NCI-H524 (cell line): ENCODE results near the gene PRKCH.
A peak's percentile ranks its signal among the peaks of the same experiment; 100 is the strongest.

ENCODE experiments used
- DNase-seq, 2 experiments: peaks; one replicate each; lab custom pipeline; 2025; lab: John Stamatoyannopoulos, UW

PRKCH gene

DNA sequence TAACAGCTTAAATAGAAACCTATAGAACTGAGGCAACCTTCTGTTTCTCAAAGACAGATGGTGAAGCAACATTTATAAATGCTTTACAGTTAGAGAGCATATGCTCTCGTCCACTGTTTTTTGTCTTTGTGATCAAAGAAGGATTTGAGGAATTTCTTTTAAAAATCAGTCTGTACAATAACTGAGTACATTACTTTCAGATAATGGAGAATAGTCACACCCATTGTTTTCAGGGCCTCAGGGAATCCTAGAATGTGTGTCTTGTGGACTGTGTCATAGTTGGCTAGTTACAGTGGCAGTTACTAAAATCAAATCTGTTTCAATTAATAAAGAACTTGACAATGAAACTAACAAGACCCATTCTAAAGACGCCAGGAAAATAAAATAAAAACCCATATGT lies 107.9 kb downstream of the PRKCH start:
- peak in 1 of 2 experiments; percentile 75 for DNase-seq

DNA sequence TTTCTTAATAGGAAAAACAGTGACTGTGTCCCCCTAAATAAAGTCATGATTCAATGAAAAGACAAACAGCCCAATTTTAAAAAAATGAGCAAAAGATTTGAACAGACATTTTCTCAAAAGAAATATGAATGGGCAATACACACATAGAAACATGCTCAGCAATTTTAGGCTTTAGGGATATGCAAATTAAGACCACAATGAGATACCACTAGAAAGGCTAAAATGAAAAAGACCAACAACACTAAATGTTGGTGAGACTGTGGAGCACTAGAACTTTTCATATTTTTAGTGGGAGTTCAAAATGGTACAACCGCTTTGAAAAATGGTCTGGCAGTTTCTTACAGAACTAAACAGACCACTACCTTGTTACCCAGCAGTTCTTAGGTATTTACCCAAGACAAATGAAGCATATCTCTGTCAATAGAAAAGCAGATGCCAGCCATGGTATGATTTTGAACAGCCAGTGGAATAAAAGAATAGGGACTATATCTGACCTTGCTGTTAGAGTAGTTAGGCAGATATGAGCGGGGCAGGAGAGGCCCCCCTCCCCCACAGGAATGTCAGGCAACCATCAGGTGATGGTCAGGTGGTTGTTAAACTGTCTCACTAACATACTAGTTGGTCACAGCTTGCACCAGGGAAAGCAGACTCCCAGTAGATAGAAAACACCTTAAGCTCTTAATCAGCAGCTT lies 108.8 kb downstream of the PRKCH start:
- DNase-seq = no peak

DNA sequence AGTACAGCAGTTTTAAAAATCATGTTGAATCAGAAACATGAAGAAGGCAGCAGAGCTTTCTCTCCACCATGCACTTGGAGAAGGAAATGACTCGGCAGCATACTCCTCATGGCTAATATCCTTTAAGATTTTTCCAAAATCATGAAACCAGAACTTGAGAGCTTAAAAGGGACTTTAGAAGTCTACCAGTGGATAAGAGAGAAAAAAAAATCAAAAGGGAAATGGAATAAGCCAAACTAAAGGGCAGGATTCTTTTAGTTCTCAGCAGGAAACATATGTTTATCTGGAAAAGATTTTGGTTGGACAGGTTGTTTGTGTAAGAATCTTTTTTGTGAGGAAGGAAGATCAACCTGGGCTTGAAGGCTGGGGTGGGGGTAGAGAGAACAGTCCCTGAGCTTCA lies 111.8 kb downstream of the PRKCH start:
- no peak for DNase-seq

DNA sequence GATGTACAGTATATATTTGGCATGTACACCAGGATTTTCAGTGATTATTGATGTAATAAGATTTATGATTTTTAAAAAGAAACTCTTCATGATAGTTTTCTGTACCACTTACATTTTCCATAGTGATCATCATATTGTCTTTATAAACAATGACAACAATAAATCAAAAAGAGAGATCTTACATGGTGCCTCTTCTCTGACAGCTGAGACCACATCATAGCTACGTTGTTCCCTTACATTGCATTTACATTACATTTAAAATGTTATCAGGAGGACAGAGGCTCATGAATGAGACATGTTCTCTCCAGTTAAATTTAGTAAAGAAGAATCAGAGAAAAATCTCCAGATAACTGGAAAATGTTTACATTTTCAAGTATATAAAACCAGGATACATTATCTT lies 112.4 kb downstream of the PRKCH start:
- no peak for DNase-seq

DNA sequence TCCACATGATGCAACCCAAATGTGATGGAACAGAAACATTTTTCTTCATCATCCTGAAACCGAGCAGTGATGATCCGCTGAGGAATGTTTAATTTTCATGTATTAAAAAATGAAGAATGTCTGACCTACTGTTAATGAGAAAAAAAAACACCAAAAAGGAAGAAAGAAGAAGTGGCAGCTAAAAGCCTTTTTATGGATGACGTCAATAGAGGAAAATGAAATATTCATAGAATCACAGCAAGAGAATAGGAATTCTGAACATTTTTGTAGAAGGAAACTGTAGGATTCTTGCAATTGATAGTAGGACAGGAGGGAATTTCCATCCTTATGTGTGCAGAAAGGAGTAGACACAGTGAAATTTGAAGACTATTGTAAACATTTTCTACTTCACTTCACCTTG lies 112.9 kb downstream of the PRKCH start:
- no peak for DNase-seq

DNA sequence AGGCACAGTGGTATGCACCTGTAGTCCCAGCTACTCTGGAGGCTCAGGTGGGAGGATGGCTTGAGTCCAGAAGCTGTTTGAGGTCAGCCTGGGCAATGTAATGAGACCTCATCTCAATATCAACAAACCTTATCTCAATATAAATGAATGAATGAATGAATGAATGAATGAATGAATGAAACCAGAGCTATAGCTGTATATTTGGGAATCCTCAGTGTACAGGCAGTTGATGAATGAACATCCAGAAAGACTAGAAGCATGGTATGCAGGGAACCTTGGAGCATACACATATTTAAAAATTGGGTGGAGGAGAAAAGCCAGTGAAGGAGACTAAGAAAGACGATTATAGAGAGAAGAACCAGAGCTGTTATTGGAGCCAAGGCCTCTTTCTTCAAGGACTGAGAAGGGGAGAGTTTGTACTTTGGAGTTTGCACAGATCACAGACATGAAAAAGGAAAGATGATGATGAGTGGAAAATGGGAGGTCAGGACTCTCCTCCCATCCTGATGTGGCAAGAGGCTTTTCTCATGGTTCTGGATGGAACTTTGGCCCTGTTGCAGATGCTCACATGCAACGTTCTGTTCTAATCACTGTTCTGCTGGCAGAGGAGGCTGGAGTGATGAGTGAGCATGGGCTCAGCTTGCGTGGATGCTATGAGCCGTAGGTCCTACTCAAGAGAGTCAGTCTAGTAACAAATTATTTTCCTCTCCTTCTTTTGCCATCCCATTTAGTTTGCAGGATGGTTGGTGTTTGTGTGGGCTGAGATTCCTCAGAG lies 114.4 kb downstream of the PRKCH start:
- DNase-seq = no peak

DNA sequence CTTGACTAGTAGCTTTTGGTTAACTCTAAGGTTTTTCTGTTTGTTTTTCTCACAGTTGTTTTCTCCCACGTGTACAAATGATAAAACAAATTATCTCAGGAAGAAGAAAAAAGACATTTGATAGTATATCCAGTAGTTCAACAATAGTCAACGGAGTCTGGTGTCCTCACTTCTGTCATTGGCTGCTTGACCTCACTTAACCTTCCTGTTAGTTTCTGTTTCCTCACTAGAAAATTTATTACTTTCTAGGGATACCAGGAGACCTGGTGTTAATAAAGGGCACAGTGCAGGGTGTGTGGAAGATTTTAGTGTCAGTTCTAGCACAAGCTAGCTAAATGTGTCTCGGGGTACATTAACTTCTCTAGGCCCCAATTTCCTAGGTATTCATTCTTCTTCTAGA lies 116.0 kb downstream of the PRKCH start:
- DNase-seq = no peak

DNA sequence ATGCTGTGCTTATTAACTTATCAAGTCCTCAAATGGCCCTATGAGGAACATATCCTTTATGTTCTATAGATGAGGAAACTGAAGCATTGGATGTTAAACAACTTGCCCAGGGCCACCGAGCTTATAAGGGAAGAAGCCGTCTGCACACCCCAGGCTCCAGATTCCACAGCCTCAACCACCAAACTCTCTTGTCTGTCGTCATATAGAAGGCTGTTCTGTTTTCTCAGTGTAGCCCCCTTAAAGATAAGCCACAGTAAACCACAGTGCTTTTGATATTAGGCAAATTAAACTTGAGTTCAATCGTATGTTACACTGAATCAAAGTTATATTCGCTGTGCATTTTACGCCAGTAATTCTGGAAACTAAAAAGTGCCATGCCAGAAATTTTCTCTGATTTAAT lies 116.7 kb downstream of the PRKCH start:
- no peak for DNase-seq

DNA sequence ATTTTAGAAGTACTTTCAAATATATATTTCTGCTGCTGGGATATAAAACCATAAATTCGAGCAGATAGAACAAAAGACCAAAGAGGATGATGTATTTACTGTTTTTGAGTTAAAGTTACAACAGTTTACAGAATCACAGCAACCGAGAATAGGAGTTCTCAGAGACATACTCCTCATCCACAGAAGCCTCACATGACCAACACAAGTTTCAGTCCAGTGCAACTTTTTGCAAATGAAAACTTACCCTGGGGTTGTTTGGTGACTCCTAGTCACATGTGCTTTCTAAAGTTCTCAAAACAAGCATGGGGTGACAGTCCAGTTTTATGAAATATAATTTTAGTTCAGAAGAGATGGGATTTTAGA lies 117.1 kb downstream of the PRKCH start:
- no peak for DNase-seq

DNA sequence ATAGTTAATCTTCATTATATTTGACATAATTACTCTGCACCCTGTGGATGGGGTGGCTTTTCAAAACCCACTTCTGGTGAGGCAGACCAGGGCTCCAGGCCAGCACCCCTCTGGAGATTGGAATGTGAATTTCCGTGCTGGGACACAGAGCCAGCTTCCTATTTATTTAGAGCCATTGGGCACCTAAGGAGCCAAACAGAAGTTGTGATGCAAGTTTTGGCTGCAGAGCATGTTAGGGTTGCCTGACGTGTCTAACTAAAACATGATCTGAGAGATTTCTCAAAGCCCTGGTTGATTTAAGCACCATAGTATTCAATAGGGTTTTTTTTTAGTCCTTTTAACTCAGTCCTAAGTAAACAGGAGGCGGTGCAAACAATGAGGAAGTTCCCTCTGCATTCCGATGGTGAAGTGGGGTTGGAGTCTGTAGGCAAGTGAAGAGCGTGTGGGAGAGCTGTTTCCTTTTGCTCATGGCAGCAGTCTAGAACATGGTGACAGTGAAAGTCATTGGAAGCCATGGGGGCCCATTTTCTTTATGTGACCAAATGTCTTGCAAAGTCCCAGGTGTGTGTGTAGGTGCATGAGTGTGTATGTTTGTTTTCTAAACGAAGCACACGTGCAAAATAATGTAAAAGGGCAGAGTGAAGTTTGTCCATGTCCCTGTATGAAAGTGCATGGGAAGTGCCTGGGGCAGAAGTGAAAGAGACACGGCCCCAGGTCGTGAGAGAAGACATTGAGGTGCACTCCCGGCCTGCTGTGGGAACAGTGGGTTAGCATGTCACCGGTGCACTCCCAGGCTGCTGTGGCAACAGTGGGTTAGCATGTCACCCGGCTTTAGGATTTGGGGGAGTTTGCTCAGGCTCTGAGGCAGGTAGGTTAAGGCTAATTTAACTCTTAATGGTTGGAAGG lies 117.7 kb downstream of the PRKCH start:
- DNase-seq = no peak

DNA sequence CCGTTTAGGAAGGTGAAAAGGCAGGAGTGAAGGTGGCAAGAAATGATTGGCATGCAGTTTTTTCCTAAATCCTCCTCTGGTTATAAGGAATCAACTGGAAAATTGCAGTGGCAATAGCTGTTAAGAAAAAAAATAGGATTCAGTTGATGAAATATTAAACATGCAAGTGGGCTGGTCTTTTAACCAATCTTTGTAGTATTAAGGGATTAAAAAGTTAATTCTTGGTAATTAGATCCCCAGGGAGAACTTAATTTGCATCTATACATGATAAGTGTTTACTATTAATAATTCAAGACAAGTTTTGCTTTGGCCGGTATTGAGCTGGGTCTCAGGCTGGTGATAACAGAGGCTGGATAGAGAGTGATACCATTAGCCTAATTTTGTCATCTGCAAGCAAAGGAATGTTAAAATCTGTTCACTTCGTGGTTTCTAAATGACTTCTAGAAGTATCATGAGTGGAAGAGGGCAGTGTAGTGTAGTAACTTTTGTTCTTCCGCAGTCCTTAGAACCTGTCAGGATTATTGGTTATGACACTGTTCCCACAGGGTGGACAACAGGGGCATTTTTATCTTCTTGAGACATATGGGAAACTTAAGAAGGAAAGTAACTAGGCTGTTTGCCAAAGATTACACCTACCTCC lies 118.5 kb downstream of the PRKCH start:
- no peak for DNase-seq

DNA sequence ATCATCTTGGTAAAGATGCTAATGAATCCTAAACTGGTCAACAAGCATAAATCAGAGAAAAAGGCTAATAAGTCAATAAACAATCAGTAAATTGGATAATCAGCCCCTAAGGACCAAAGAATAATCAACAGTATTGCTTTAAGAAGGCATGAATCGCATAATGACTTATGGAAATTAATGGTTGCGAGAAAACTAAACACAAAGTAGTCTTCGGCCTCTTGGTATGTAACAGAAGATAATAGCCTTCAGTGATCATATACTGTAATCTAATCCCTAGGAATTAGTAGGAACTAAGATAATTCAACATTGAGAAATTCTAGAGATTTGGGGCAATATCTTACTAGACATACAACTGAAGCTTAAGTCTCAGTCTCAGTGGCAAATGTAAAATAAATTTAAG lies 122.1 kb downstream of the PRKCH start:
- DNase-seq = no peak

DNA sequence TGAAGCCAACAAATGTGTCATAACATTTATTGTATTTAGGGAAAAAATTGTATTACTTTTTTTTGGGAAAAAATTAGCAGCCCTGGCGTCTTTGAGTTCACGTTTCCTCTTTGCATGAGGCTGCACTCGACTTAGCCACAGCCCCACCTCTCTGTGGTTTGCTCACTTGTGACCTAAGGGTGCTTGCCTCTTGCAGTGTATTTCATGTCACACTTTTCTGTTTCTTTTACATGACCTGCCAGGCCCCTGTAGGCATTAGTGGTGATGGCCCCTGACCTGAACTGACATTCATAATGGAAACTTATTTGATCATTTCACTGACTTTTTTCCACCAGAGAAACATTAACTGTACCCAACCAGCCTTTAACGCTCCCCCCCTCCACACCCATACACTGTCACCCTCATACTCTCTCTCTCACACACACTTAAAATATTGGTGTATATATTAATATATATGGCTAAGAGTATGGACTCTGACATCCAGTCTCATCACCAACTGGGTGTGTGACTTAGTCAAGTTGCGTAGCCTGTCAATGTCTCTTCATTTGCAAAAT lies 122.9 kb downstream of the PRKCH start:
- DNase-seq = no peak

DNA sequence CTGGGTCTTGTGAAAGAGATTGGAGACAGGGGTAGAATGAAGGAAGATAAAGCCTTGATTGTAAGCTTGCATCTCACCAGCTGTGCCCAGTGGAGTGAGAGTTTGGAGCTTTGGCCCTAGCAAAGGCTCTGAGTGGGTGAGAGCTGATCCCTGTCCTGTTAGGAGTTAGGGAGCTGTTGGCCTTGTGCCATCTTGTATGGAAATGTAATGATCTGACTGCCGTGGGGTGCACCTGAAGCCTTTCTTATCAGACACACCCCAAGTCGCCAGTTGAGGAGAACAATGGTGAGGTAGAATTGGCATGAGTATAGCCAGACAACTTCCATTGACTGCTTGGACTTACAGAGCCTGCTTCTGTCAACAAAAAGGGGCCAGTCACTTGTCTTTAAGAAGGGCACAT lies 130.1 kb downstream of the PRKCH start:
- DNase-seq = no peak

DNA sequence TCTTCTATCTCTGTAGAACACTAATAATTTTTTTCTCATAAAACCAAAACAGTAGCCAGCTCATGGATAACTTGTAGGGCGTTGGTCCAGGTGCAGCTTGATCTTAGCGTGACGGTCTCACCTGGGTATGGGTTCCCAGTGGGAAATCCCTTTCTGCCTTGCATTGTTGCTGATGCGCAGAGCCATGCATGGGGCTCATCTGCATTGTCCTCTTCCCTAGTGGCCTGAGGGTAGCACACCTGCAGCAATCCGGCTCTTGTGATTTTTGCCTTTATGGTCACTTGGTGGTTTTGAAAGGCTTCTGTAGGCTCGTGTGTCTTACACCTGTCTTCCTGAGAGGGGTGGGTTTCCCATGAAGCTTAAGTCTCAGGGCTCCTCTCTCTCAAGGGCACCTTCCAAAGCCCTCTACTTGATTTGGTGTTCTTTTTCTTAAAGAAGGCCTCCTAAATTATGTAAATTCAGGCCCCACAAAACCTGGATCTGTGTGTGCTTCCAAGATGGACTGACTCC lies 130.6 kb downstream of the PRKCH start:
- no peak for DNase-seq

DNA sequence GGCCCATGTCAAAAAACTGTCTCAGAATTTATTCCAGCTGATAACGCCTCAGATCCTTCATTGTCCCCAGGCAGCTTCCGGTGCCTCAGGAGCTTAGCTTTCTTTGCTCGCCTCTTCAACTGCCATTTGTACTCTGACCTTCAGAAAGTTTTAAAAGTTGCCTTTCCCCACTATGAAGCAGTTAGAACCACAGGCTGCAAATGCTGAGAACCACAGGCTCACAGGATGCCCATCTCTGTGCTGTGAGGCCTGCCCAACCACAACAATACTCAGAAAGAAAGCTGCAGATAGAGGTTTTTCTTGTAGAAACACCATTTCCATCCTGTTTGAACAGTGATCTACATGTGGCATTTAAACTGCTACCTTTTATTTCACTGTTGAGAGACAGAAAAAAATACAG lies 131.1 kb downstream of the PRKCH start:
- DNase-seq = no peak

DNA sequence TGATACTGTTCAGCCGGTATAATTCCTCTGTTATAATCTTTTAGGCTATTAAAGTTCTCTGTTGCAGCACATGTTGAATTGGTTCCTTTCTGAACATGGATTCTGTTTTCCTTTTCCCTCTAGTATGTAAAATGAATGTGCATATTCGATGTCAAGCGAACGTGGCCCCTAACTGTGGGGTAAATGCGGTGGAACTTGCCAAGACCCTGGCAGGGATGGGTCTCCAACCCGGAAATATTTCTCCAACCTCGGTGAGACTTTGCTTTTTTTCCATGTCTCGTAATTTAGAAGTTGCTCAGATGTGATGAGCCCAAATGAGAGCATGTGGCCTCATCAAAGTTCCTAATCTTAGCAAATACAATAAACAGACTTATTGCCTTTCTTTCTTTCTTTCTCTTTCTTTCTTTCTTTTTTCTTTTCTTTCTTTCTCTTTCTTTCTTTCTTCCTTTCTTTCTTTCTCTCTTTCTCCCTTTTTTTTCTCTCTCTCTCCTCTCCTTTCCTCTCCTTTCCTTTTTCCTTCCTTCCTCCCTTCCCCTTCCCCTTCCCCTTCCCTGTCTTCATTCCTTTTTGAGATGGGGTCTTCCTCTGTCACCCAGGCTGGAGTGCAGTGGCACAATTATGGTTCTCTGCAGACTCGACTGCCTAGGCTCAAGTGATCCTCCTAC lies 131.9 kb downstream of the PRKCH start:
- no peak for DNase-seq

DNA sequence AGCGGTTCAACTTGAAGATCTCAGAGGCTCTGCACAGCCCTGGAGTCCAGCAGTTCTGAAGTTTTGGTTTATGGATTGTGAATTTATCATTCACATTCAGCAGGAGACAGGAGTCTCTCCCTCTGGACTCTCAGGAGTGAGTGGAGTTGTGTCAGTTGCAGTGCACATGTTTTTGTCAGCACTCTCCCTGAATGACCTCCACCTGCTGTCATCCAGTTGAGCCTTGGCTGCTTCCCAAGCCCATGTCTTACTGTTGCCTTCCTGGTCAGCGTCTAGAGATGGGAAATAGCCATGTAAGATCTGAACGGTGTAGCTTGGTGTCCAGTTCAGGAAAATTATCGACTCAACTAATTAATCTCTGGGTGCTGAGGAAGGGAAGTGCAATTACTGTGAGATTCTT lies 133.2 kb downstream of the PRKCH start:
- DNase-seq = peak; percentile 58 to 73

DNA sequence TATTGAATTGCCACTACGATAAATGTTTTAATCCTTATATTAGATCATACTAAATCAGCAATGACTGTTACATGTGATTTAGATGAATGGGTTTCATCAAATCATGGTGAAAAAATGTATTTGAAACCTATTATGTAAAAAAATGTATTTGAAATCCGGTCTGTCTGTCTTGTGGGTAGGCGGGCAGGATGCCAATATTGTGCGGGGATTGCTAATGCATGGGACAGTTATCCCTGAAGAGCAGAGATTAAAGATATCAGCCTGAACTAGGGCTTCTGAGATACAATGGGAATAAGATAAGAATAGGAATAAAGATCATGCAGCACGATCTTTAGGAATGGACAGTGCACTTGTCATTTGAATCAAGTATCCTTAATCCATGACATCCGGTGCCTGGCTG lies 134.0 kb downstream of the PRKCH start:
- DNase-seq = no peak

DNA sequence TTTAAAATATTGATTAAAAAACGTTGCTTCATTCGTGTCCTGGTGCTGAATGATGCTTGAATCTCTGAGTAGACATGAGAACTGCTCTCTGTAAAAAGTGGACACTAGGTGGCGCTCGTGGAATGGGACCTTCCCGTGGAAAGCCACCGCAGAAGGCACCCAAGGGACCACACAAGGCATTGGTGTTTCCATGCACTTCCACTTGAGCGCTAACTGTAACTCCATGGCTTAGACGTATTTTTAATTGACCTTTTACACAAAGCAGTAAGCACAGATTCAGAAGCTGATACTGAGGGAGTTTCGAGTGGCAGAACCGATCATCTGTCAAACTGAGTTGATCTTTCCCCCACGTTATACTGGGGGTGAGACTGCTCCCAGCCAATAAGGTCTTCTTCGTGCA lies 135.3 kb downstream of the PRKCH start:
- peak; percentile 66 to 92 for DNase-seq

DNA sequence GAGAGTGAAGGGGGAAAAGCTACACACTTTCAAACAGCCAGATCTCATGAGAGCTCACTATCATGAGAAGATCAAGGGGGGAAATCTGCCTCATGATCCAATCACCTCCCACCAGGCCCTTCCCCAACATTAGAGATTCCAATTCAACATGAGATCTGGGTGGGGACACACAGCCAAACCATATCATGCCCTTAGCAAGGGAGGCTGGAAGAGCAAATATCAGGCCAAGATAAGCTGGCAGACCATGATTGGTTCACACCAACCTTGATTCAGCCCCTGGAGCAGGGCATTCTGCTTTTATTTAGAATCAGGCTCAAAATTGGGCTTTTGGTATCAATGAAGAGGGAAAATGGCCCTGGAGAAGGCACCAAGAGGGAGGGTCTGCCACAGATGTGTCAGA lies 137.4 kb downstream of the PRKCH start:
- no peak for DNase-seq
